DOHH2 (cell line): ENCODE results near the gene AUTS2.

Experiments
- H3F3A ChIP-seq: fragments of 200-600 bp; sonication (generic), shearing (Covaris generic); 2 replicates; pipeline ENCODE4 v1.6.0; 2016; ENCODE audit warnings: antibody characterized with exemption, mild to moderate bottlenecking; ENCODE audit not compliant: control insufficient read depth, insufficient read depth
- H3K27ac ChIP-seq: fragments of 200-600 bp; sonication (generic); 2 replicates; pipeline ENCODE4 v1.5.1; 2014; ENCODE audit warnings: low read depth, mild to moderate bottlenecking, low read length, moderate library complexity
- H3K27me3 ChIP-seq: fragments of 200-600 bp; sonication (generic); 2 replicates; pipeline ENCODE4 v1.6.1; 2014; ENCODE audit warnings: mild to moderate bottlenecking, low read length, mixed read lengths; ENCODE audit not compliant: control insufficient read depth
- H3K36me3 ChIP-seq: fragments of 200-600 bp; sonication (generic); 2 replicates; pipeline ENCODE4 v1.6.1; 2014; ENCODE audit warnings: mild to moderate bottlenecking, low read length, moderate library complexity, mixed read lengths; ENCODE audit not compliant: control insufficient read depth
- H3K4me1 ChIP-seq: fragments of 200-600 bp; sonication (generic); 2 replicates; pipeline ENCODE4 v1.6.1; 2014; ENCODE audit warnings: mild to moderate bottlenecking, low read length, mixed read lengths; ENCODE audit not compliant: control insufficient read depth
- H3K4me2 ChIP-seq: fragments of 200-600 bp; sonication (generic); 2 replicates; pipeline ENCODE4 v1.6.0; 2014; ENCODE audit warnings: mild to moderate bottlenecking, low read length, moderate library complexity
- H3K4me3 ChIP-seq: fragments of 200-600 bp; sonication (generic); 2 replicates; pipeline ENCODE4 v1.5.1; 2014; ENCODE audit warnings: mild to moderate bottlenecking, low read length, mixed read lengths
- H3K79me2 ChIP-seq: fragments of 200-600 bp; sonication (generic); 2 replicates; pipeline ENCODE4 v1.6.1; 2014; ENCODE audit warnings: mild to moderate bottlenecking, low read length, mixed read lengths; ENCODE audit not compliant: control insufficient read depth
- H3K9me2 ChIP-seq: fragments of 200-600 bp; sonication (generic); replicated peaks from 2 replicates; pipeline ENCODE4 v1.6.1; 2014; ENCODE audit warnings: mild to moderate bottlenecking, low read length, mixed read lengths; ENCODE audit not compliant: control insufficient read depth
- H3K9me3 ChIP-seq: fragments of 200-600 bp; sonication (generic); 2 replicates; pipeline ENCODE4 v1.6.1; 2014; ENCODE audit warnings: antibody characterized with exemption, low read length, mixed read lengths; ENCODE audit not compliant: control insufficient read depth, insufficient read depth
- H4K20me1 ChIP-seq: fragments of 200-600 bp; sonication (generic); 2 replicates; pipeline ENCODE4 v1.6.0; 2014; ENCODE audit warnings: low read depth, mild to moderate bottlenecking, antibody characterized with exemption, low read length, moderate library complexity; ENCODE audit not compliant: control insufficient read depth, insufficient read depth
- CTCF ChIP-seq: fragments of 200-600 bp; sonication (generic); IDR thresholded peaks from one replicate; pipeline ENCODE4 v1.5.1; 2014; ENCODE audit warnings: antibody characterized with exemption, mild to moderate bottlenecking, low read depth, low read length; ENCODE audit not compliant: poor library complexity, severe bottlenecking
- EZH2phosphoT487 ChIP-seq: fragments of 200-600 bp; sonication (generic); IDR thresholded peaks from 2 replicates; pipeline ENCODE4 v1.6.1; 2017; ENCODE audit warnings: borderline replicate concordance, mild to moderate bottlenecking, antibody characterized with exemption, low read length, moderate library complexity, mixed read lengths

Gene AUTS2

GRCh38 chr7:69693042-69693441 lies 94.8 kb downstream of the AUTS2 start:
- Histone ChIP-seq H3K36me3 (peaks cover 10% of the 10 kb centered on the region), H3K27me3 (no peaks in the 10 kb centered on the region), H3K4me3 (peak overlapping the region; percentile 53), H3K9me3 (no peaks in the 10 kb centered on the region), H3K79me2 (peaks cover 81% of the 10 kb centered on the region), H4K20me1 (no peaks in the 10 kb centered on the region), H3K4me1 (peaks cover 91% of the 10 kb centered on the region), H3K9me2 (no peaks in the 10 kb centered on the region), H3F3A (peaks cover 48% of the 10 kb centered on the region), H3K4me2 (peak overlapping the region; percentile 73), H3K27ac (peak overlapping the region; percentile 95)
- no peak for TF ChIP-seq CTCF
- no peak for TF ChIP-seq EZH2phosphoT487

- H3K27ac ChIP-seq = peak overlapping the region; percentile 95
- H3K9me3 ChIP-seq = no peaks in the 10 kb centered on the region
- H3K79me2 ChIP-seq = peaks cover 86% of the 10 kb centered on the region
- H3K36me3 ChIP-seq = peaks cover 4% of the 10 kb centered on the region
- H3K27me3 ChIP-seq = no peaks in the 10 kb centered on the region
- H3K4me3 ChIP-seq = peak overlapping the region; percentile 59
- no peaks in the 10 kb centered on the region for H4K20me1 ChIP-seq
- H3F3A ChIP-seq = peaks cover 44% of the 10 kb centered on the region
- peaks cover 85% of the 10 kb centered on the region for H3K4me1 ChIP-seq
- H3K9me2 ChIP-seq = no peaks in the 10 kb centered on the region
- no peak for TF ChIP-seq EZH2phosphoT487
- TF ChIP-seq CTCF = no peak
- peak overlapping the region; percentile 73 for H3K4me2 ChIP-seq
These were observed 97.8 kb downstream of the AUTS2 start for GRCh38 chr7:69696054-69696591.

- Histone ChIP-seq H3K9me3 (no peaks in the 10 kb centered on the region), H3K4me1 (peaks cover 85% of the 10 kb centered on the region), H3K9me2 (no peaks in the 10 kb centered on the region), H3F3A (peaks cover 42% of the 10 kb centered on the region), H3K4me3 (peak overlapping the region; percentile 59), H3K27me3 (no peaks in the 10 kb centered on the region), H3K4me2 (peak overlapping the region; percentile 73), H3K79me2 (peaks cover 86% of the 10 kb centered on the region), H3K36me3 (no peaks in the 10 kb centered on the region; the same call in 1 of the 2 replicates), H3K27ac (peak overlapping the region; percentile 95), H4K20me1 (no peaks in the 10 kb centered on the region)
- TF ChIP-seq CTCF (no peak), EZH2phosphoT487 (no peak)
These were observed 98.7 kb downstream of the AUTS2 start for GRCh38 chr7:69696686-69697685.
